ENCODE results near the gene FBXL20. TPM values are rescaled to one million over a fixed set of nuclear protein-coding genes. Genes with fewer than 3 reads are reported as not detected.

FBXL20 gene
- total and polyA plus RNA-seq, 2 of the 8 experiments (the other 6 are each of a cell fraction or from before 2014, with no cell fraction given) = 5.5 to 11.0 TPM

DNA sequence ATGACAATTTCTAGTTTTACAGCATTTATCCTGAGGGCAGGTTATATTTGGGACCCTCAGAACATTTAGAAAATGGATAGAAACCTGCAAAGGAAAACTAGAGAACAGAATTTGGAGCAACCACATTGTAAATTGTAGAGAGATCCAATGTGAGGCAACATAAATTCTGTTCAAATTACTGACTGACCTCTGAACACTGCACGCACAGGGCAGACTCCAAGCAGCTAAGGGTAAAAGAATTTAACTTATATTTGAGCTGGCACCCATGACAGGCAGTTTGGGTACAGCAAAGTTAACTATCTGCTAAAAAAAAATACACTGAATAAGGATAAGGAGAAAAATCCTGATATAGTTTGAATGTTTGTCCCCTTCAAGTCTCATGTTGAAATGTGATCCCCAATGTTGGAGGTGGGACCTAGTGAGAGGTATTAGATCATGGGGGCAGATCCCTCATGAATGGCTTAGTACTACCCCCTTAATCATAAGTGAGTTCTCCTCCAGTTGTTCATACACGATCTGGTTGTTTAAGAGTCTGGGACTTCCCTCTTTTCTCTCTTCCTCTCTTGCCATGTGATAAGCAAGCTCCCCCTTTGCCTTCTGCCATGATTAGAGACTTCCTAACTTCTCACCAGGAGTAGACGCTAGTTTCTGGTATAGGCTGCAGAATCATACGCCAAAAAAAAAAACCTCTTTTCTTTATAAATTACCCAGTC, 75.7 kb downstream of the FBXL20 start:
- H3K23me2 ChIP-seq (ENCODE audit: low read depth, low read length) = no peaks in the 10 kb centered on the region
- no peaks in the 10 kb centered on the region for H3K27me3 ChIP-seq (replicated peaks in 1 of 4; ENCODE audit: control insufficient read depth in 3 of 4, extremely low read depth in 1 of 4, insufficient read depth in 3 of 4, low read length in 3 of 4)
- POLR2A ChIA-PET (ENCODE audit: partially characterized antibody) = no interaction called here
- no peak overlapping the region for H2BK5ac ChIP-seq (ENCODE audit: low read depth, low read length)
- H3K23ac ChIP-seq (ENCODE audit: insufficient read length) = no peak overlapping the region
- H3K4me2 ChIP-seq (ENCODE audit: insufficient read depth in 1 of 2, low read depth in 2 of 2, low read length in 2 of 2) = no peak overlapping the region
- H4K8ac ChIP-seq (ENCODE audit: extremely low read depth, insufficient read depth, low read length) = no peak overlapping the region
- FAIRE-seq = no peak
- no peak overlapping the region for H2BK120ac ChIP-seq (replicated peaks; ENCODE audit: low read depth, low read length)
- DNase-seq (ENCODE audit: low read depth in 1 of 2, low spot score in 2 of 2) = no peak
- H4K20me1 ChIP-seq (replicated peaks in 1 of 2; ENCODE audit: control insufficient read depth in 1 of 2, insufficient read depth in 2 of 2, low read length in 2 of 2) = no peaks in the 10 kb centered on the region
- no peak overlapping the region for H4K5ac ChIP-seq (ENCODE audit: insufficient read length, low read depth, low read length)
- H3K14ac ChIP-seq (ENCODE audit: insufficient read length) = no peak overlapping the region
- H2BK20ac ChIP-seq (ENCODE audit: low read length) = no peak overlapping the region
- H4K91ac ChIP-seq (replicated peaks; ENCODE audit: insufficient read length, low read length) = no peak overlapping the region
- no peak overlapping the region for H3K18ac ChIP-seq (ENCODE audit: extremely low read depth, low read length)
- H3K9me3 ChIP-seq (ENCODE audit: insufficient read depth in 2 of 2, low read depth in 1 of 2, low read length in 1 of 2) = no peaks in the 10 kb centered on the region
- no peak overlapping the region for H2AK5ac ChIP-seq (ENCODE audit: low read depth, low read length)
- no peaks in the 10 kb centered on the region for H3K36me3 ChIP-seq (ENCODE audit: control insufficient read depth in 2 of 4, insufficient read depth in 4 of 4, low read length in 3 of 4)
- no peaks in the 10 kb centered on the region for H3K79me1 ChIP-seq (ENCODE audit: low read depth, low read length)
- CTCF ChIA-PET (ENCODE audit: partially characterized antibody) = no interaction called here
- no peak overlapping the region for H3K27ac ChIP-seq (ENCODE audit: low read depth, low read length)
- no peak overlapping the region for H3K4me3 ChIP-seq (ENCODE audit: extremely low read depth in 1 of 4, insufficient read depth in 2 of 4, low read depth in 3 of 4, low read length in 4 of 4)
- H3K9ac ChIP-seq (replicated peaks in 1 of 4; ENCODE audit: extremely low read depth in 1 of 4, low read depth in 3 of 4, low read length in 3 of 4) = no peak overlapping the region
- H3K4me1 ChIP-seq (replicated peaks in 1 of 4; ENCODE audit: control insufficient read depth in 3 of 4, insufficient read depth in 4 of 4, low read length in 3 of 4) = no peaks in the 10 kb centered on the region
- H2BK15ac ChIP-seq (ENCODE audit: low read length) = no peak overlapping the region
- H3K4ac ChIP-seq (replicated peaks; ENCODE audit: insufficient read length, low read depth, low read length) = no peak overlapping the region
- 88% methylated on average over 4 of the region's 4 CpGs; no CpG with 5 or more reads in 1 of the 2 experiments for WGBS, 2 experiments (ENCODE audit: extremely low coverage in 1 of 2, insufficient coverage in 1 of 2, insufficient read length in 1 of 2, insufficient replicate concordance in 2 of 2, low coverage in 1 of 2, low lambda C conversion rate in 2 of 2, missing lambda C conversion rate in 1 of 2)
- no peak overlapping the region for H2AFZ ChIP-seq (ENCODE audit: low read length)
- no peaks in the 10 kb centered on the region for H3K79me2 ChIP-seq (ENCODE audit: control insufficient read depth in 1 of 2, insufficient read depth in 2 of 2, low read length in 2 of 2)
- no peak overlapping the region for H3K56ac ChIP-seq (replicated peaks; ENCODE audit: insufficient read length, low read depth, low read length)
- H2BK12ac ChIP-seq (ENCODE audit: low read depth, low read length) = no peak overlapping the region
- TF ChIP-seq RNF2 (IDR thresholded peaks at IDR 0.05; ENCODE audit: borderline replicate concordance, low read depth, low read length, missing control alignments, poor library complexity, severe bottlenecking) (no peak), SRF (IDR thresholded peaks at IDR 0.05; ENCODE audit: low read depth, low read length) (no peak), CBX5 (IDR thresholded peaks at IDR 0.05; ENCODE audit: low read depth, low read length) (no peak), YY1 (IDR thresholded peaks at IDR 0.05; ENCODE audit: low read depth, low read length) (no peak), RFX5 (IDR thresholded peaks at IDR 0.05; ENCODE audit: borderline replicate concordance, low read depth, low read length) (no peak), NANOG (IDR thresholded peaks at IDR 0.05; ENCODE audit: insufficient read depth, low read depth, low read length, poor library complexity, severe bottlenecking) (no peak), BRCA1 (IDR thresholded peaks at IDR 0.05; ENCODE audit: low read depth, low read length) (no peak), HDAC6 (IDR thresholded peaks at IDR 0.05; ENCODE audit: low read depth, low read length) (no peak), TBP (IDR thresholded peaks at IDR 0.05; ENCODE audit: low read depth, low read length) (no peak), JUN (IDR thresholded peaks at IDR 0.05; ENCODE audit: low read depth, low read length) (no peak)
- TF ChIP-seq, protein P1, sequence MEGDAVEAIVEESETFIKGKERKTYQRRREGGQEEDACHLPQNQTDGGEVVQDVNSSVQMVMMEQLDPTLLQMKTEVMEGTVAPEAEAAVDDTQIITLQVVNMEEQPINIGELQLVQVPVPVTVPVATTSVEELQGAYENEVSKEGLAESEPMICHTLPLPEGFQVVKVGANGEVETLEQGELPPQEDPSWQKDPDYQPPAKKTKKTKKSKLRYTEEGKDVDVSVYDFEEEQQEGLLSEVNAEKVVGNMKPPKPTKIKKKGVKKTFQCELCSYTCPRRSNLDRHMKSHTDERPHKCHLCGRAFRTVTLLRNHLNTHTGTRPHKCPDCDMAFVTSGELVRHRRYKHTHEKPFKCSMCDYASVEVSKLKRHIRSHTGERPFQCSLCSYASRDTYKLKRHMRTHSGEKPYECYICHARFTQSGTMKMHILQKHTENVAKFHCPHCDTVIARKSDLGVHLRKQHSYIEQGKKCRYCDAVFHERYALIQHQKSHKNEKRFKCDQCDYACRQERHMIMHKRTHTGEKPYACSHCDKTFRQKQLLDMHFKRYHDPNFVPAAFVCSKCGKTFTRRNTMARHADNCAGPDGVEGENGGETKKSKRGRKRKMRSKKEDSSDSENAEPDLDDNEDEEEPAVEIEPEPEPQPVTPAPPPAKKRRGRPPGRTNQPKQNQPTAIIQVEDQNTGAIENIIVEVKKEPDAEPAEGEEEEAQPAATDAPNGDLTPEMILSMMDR (IDR thresholded peaks at IDR 0.05; ENCODE audit: control extremely low read depth in 1 of 3, insufficient read depth in 1 of 3, low read depth in 1 of 3, low read length in 3 of 3) = no peak

All from H1 (cell line).